ENCODE measurements around the gene CRHR2.

Gene CRHR2

GRCh38 chr7:30721211-30721610 is 39.0 kb upstream of the CRHR2 start:
- no peak for TF ChIP-seq TCF12 (IDR thresholded peaks at IDR 0.05; ENCODE audit: low read depth)
- TF ChIP-seq, protein P1, sequence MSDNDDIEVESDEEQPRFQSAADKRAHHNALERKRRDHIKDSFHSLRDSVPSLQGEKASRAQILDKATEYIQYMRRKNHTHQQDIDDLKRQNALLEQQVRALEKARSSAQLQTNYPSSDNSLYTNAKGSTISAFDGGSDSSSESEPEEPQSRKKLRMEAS (IDR thresholded peaks at IDR 0.05) = no peak
- no peak for TF ChIP-seq EP300 (IDR thresholded peaks at IDR 0.05; ENCODE audit: borderline replicate concordance)
- no peak for TF ChIP-seq USF1 (IDR thresholded peaks at IDR 0.05)

- TF ChIP-seq FOXM1 (IDR thresholded peaks at IDR 0.05; ENCODE audit: borderline replicate concordance, low read depth) (no peak), CEBPB (IDR thresholded peaks at IDR 0.05) (no peak), TEAD4 (IDR thresholded peaks at IDR 0.05) (no peak), TCF12 (IDR thresholded peaks at IDR 0.05; ENCODE audit: low read depth) (no peak), NFIC (IDR thresholded peaks at IDR 0.05) (no peak), RAD21 (IDR thresholded peaks at IDR 0.05; ENCODE audit: low read depth) (no peak), YY1 (IDR thresholded peaks at IDR 0.05; ENCODE audit: low read depth) (no peak), CREB1 (IDR thresholded peaks at IDR 0.05; ENCODE audit: low read depth) (no peak), ZBTB7A (IDR thresholded peaks at IDR 0.05; ENCODE audit: low read depth) (no peak), EGR1 (IDR thresholded peaks at IDR 0.05) (no peak), EP300 (IDR thresholded peaks at IDR 0.05; ENCODE audit: borderline replicate concordance) (no peak)
- TF ChIP-seq, protein P1 (IDR thresholded peaks at IDR 0.05) = no peak
Measured at GRCh38 chr7:30717181-30717580, 34.9 kb upstream of the CRHR2 start.

DNA sequence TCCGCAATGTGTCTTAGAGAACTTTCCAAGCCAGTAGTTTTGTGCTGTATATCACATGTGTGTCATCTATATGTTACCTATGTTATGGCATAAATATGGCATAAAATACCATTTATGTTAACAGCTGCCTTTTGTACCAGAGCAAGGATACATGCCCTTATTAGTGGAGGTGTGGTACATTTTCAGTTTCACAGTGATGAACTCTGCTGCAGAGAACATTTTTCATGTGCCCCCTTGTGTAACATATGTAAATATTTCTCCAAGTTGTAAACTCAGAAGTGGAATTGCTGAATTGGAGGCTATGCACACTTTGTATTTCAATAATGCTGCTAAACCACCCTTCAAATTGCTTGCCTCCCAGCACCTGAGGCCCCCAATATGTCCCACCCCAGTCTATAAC is 31.9 kb upstream of the CRHR2 start:
- TF ChIP-seq EGR1 (IDR thresholded peaks at IDR 0.05) = no peak
- no peak for TF ChIP-seq FOXM1 (IDR thresholded peaks at IDR 0.05; ENCODE audit: borderline replicate concordance, low read depth)
- TF ChIP-seq TCF12 (IDR thresholded peaks at IDR 0.05; ENCODE audit: low read depth) = no peak
- TF ChIP-seq, protein P1 (IDR thresholded peaks at IDR 0.05) = no peak
- TF ChIP-seq USF1 (IDR thresholded peaks at IDR 0.05) = no peak
- TF ChIP-seq CEBPB (IDR thresholded peaks at IDR 0.05) = no peak
- no peak for TF ChIP-seq CREB1 (IDR thresholded peaks at IDR 0.05; ENCODE audit: low read depth)
- TF ChIP-seq, protein P2, sequence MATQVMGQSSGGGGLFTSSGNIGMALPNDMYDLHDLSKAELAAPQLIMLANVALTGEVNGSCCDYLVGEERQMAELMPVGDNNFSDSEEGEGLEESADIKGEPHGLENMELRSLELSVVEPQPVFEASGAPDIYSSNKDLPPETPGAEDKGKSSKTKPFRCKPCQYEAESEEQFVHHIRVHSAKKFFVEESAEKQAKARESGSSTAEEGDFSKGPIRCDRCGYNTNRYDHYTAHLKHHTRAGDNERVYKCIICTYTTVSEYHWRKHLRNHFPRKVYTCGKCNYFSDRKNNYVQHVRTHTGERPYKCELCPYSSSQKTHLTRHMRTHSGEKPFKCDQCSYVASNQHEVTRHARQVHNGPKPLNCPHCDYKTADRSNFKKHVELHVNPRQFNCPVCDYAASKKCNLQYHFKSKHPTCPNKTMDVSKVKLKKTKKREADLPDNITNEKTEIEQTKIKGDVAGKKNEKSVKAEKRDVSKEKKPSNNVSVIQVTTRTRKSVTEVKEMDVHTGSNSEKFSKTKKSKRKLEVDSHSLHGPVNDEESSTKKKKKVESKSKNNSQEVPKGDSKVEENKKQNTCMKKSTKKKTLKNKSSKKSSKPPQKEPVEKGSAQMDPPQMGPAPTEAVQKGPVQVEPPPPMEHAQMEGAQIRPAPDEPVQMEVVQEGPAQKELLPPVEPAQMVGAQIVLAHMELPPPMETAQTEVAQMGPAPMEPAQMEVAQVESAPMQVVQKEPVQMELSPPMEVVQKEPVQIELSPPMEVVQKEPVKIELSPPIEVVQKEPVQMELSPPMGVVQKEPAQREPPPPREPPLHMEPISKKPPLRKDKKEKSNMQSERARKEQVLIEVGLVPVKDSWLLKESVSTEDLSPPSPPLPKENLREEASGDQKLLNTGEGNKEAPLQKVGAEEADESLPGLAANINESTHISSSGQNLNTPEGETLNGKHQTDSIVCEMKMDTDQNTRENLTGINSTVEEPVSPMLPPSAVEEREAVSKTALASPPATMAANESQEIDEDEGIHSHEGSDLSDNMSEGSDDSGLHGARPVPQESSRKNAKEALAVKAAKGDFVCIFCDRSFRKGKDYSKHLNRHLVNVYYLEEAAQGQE (IDR thresholded peaks at IDR 0.05; ENCODE audit: low read depth) = no peak
- no peak for TF ChIP-seq EP300 (IDR thresholded peaks at IDR 0.05; ENCODE audit: borderline replicate concordance)
- TF ChIP-seq NFIC (IDR thresholded peaks at IDR 0.05) = no peak

GRCh38 chr7:30713392-30713791 is 31.1 kb upstream of the CRHR2 start:
- no peak for TF ChIP-seq TAF1 (IDR thresholded peaks at IDR 0.05; ENCODE audit: low read depth)
- TF ChIP-seq YY1 (IDR thresholded peaks at IDR 0.05; ENCODE audit: low read depth) = no peak
- TF ChIP-seq USF1 (IDR thresholded peaks at IDR 0.05) = no peak
- no peak for TF ChIP-seq EP300 (IDR thresholded peaks at IDR 0.05; ENCODE audit: borderline replicate concordance)
- TF ChIP-seq RAD21 (IDR thresholded peaks at IDR 0.05; ENCODE audit: low read depth) = no peak
- TF ChIP-seq EGR1 (IDR thresholded peaks at IDR 0.05) = no peak
- TF ChIP-seq CEBPB (IDR thresholded peaks at IDR 0.05) = no peak
- no peak for TF ChIP-seq TCF12 (IDR thresholded peaks at IDR 0.05; ENCODE audit: low read depth)
- no peak for TF ChIP-seq TEAD4 (IDR thresholded peaks at IDR 0.05)
- no peak for TF ChIP-seq NFIC (IDR thresholded peaks at IDR 0.05)
- TF ChIP-seq, protein P2 (IDR thresholded peaks at IDR 0.05; ENCODE audit: low read depth) = no peak
- no peak for TF ChIP-seq FOXM1 (IDR thresholded peaks at IDR 0.05; ENCODE audit: borderline replicate concordance, low read depth)
- TF ChIP-seq ZBTB7A (IDR thresholded peaks at IDR 0.05; ENCODE audit: low read depth) = no peak
- TF ChIP-seq, protein P1 (IDR thresholded peaks at IDR 0.05) = no peak
- no peak for TF ChIP-seq CREB1 (IDR thresholded peaks at IDR 0.05; ENCODE audit: low read depth)

GRCh38 chr7:30710669-30711068 is 28.4 kb upstream of the CRHR2 start:
- TF ChIP-seq CEBPB (IDR thresholded peaks at IDR 0.05) = no peak
- no peak for TF ChIP-seq CREB1 (IDR thresholded peaks at IDR 0.05; ENCODE audit: low read depth)
- TF ChIP-seq EP300 (IDR thresholded peaks at IDR 0.05; ENCODE audit: borderline replicate concordance) = no peak
- no peak for TF ChIP-seq TAF1 (IDR thresholded peaks at IDR 0.05; ENCODE audit: low read depth)
- TF ChIP-seq TCF12 (IDR thresholded peaks at IDR 0.05; ENCODE audit: low read depth) = no peak
- no peak for TF ChIP-seq FOXM1 (IDR thresholded peaks at IDR 0.05; ENCODE audit: borderline replicate concordance, low read depth)
- no peak for TF ChIP-seq USF1 (IDR thresholded peaks at IDR 0.05)
- TF ChIP-seq, protein P1 (IDR thresholded peaks at IDR 0.05) = no peak
- no peak for TF ChIP-seq TEAD4 (IDR thresholded peaks at IDR 0.05)
- TF ChIP-seq EGR1 (IDR thresholded peaks at IDR 0.05) = no peak
- TF ChIP-seq NFIC (IDR thresholded peaks at IDR 0.05) = no peak
- no peak for TF ChIP-seq YY1 (IDR thresholded peaks at IDR 0.05; ENCODE audit: low read depth)
